Activated naive CD8-positive, alpha-beta T cell treated with anti-CD3 and anti-CD28 coated beads, Interleukin-2, amount 50 U/mL, for 24 hours (primary cell): Measurements from ENCODE around the gene ZNF197.
"Not testable (repeated sequence)": the region's sequence is repeated elsewhere in the genome, so short reads cannot be mapped to it uniquely, and the experiment has no call there.

ENCODE experiments used
- ATAC-seq: fragments of 150-1000 bp; cut with Tn5 transposase; one replicate; pipeline ENCODE4 v1.10.0; 2021
- DNase-seq: peaks from one replicate; pipeline ENCODE4 v3.0.0; 2021
- H3K27ac Mint-ChIP-seq: one replicate; pipeline ENCODE4 v1.8.0; 2021; ENCODE audit warnings: mild to moderate bottlenecking, mixed read lengths
- H3K27me3 Mint-ChIP-seq: one replicate; pipeline ENCODE4 v1.8.0; 2021; ENCODE audit warnings: mixed read lengths
- H3K36me3 Mint-ChIP-seq: one replicate; pipeline ENCODE4 v1.8.0; 2021; ENCODE audit warnings: low read depth, mixed read lengths
- H3K4me1 Mint-ChIP-seq: one replicate; pipeline ENCODE4 v1.8.0; 2021; ENCODE audit warnings: mixed read lengths
- H3K4me3 Mint-ChIP-seq: one replicate; pipeline ENCODE4 v1.8.0; 2021; ENCODE audit warnings: mild to moderate bottlenecking, moderate library complexity, mixed read lengths
- H3K9me3 Mint-ChIP-seq: one replicate; pipeline ENCODE4 v1.8.0; 2021; ENCODE audit warnings: mixed read lengths

Gene ZNF197

GRCh38 chr3:44624749-44625480 lies at the start of gene ZNF197:
ZNF197 (plus strand) TSS chr3:44625036; CDS start chr3:44629155, 4,119 bp downstream.
- ATAC-seq = peak; percentile 93

DNA sequence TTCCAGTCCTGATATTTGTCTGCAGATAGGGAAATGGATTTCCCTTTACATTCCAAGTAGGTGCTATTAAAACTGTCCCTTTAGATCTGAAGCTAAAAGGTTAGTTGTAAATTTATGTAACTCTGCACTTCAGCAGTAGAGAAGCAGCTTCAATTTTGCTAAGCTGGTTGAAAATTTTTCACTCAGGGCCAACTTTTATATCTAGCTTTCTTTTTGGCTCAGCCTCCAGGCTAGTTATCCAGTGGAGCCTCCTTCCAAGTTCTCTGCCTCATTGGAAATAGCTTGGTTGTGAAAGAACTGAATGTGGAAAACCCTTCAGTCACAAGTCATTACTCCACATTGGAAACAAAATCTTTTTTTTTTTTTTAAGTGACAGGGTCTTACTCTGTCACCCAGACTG lies 48.2 kb upstream of the ZNF197 start:
- DNase-seq (no peak), ATAC-seq (no peak)
- Mint-ChIP-seq H3K36me3 (peaks cover 42% of the 10 kb centered on the region), H3K4me1 (no peaks in the 10 kb centered on the region), H3K4me3 (no peak overlapping the region), H3K9me3 (peaks cover 30% of the 10 kb centered on the region), H3K27me3 (no peaks in the 10 kb centered on the region), H3K27ac (no peak overlapping the region)

More at GRCh38 chr3:44624749-44625480, at the start of gene ZNF197:
- Mint-ChIP-seq H3K27ac (peak within 1 kb of the TSS; percentile 73), H3K27me3 (no peaks in the 10 kb centered on the region), H3K9me3 (peaks cover 3% of the 10 kb centered on the region), H3K36me3 (peaks cover 13% of the 10 kb centered on the region), H3K4me1 (peaks cover 33% of the 10 kb centered on the region), H3K4me3 (peak within 1 kb of the TSS; percentile 88)
- DNase-seq = peak; percentile 69

DNA sequence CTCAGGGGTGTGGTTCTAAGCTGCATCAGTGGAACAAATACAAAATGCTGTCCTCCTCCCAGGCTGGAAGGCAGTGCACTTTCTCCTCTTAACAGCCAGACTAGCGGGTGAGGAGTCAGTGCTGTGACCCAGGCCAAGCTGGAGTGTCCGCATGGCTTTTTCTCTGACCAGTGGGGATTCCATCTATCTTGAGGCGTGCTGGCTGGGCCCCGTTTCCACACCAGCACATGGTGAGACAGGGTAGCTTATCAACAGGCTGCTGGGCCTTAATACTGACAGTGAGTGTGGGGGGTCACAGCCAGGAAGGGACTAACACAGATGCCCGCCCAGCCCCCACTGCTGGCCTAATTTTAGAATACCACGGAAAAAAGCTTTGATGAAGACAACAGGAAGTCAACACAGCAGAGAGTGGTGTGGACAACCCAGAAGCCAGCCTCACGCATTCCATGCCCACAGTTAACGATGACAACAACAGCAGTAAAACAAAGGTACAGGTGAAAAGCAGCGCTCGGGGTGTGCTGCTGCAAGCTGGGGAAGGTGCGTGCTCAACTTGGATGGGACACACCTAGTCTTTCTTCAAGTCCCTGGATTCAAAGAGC lies 47.4 kb upstream of the ZNF197 start:
- H3K27ac Mint-ChIP-seq, H3K4me1 Mint-ChIP-seq: not testable (repeated sequence)

GRCh38 chr3:44578316-44578715 lies 46.5 kb upstream of the ZNF197 start:
- not testable (repeated sequence) for H3K27ac Mint-ChIP-seq, H3K4me1 Mint-ChIP-seq, DNase-seq, H3K4me3 Mint-ChIP-seq, H3K27me3 Mint-ChIP-seq, ATAC-seq
- H3K36me3 Mint-ChIP-seq = peaks cover 32% of the 10 kb centered on the region
- peaks cover 30% of the 10 kb centered on the region for H3K9me3 Mint-ChIP-seq

More for the DNA sequence above, 47.4 kb upstream of the ZNF197 start:
- Mint-ChIP-seq H3K9me3 (peaks cover 32% of the 10 kb centered on the region), H3K36me3 (peaks cover 38% of the 10 kb centered on the region)
- DNase-seq, ATAC-seq, H3K27me3 Mint-ChIP-seq, H3K4me3 Mint-ChIP-seq: not testable (repeated sequence)

DNA sequence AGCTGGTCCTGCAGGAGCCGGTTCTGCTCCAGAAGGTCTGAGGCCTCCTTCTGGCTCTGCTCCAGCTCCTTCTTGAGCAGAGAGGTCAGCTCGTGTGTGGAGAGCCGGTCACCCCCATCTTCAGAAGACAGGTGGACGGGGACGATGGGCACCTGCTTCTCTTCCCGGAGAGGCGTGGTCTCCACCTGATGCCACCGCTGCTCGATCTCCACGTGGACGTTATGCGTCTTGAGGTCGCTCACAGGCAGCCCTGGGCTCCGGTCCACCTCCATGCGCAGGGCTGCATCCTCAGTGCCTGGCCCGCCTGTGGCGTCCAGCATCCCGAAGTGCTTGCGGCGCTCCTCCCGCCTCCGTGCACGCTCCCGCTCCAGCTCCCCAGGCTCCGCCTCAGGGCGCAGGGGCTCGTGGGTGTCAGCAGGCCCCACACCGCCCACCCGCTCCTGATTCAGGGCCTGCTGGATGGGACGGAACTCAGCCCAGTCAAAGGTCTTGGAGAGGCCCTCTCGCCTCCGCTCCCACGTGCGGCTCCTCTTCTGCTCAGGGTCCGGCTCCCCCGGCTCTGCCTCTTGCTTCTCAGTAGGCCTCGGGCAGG lies 45.8 kb upstream of the ZNF197 start:
- not testable (repeated sequence) for H3K27ac Mint-ChIP-seq, DNase-seq, ATAC-seq, H3K4me1 Mint-ChIP-seq, H3K4me3 Mint-ChIP-seq, H3K27me3 Mint-ChIP-seq
- H3K9me3 Mint-ChIP-seq = peaks cover 34% of the 10 kb centered on the region
- H3K36me3 Mint-ChIP-seq = peaks cover 29% of the 10 kb centered on the region

DNA sequence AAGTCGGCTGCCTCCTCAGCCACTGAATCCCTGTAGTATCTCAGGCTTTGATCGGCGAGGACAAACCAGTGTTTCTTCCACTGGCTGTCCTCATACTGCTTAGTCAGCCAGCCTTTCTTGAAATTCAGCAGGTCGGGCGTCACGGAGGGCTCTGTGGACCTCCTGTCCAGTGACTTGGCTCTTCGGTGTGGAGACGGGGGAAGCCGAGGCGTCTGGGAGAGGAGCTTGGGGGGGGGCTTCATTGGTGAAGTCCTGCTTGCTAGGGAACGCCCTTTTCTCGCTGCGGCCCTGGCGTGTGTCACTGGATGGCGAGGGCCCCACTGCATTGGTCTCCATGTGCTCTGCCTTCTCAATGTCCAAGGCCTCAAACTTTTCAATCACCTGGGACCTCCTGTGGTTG lies 45.1 kb upstream of the ZNF197 start:
- not testable (repeated sequence) for H3K4me1 Mint-ChIP-seq, DNase-seq, H3K27ac Mint-ChIP-seq, ATAC-seq, H3K4me3 Mint-ChIP-seq
- H3K27me3 Mint-ChIP-seq = peaks cover 10% of the 10 kb centered on the region
- H3K9me3 Mint-ChIP-seq = peaks cover 29% of the 10 kb centered on the region
- H3K36me3 Mint-ChIP-seq = peaks cover 27% of the 10 kb centered on the region

DNA sequence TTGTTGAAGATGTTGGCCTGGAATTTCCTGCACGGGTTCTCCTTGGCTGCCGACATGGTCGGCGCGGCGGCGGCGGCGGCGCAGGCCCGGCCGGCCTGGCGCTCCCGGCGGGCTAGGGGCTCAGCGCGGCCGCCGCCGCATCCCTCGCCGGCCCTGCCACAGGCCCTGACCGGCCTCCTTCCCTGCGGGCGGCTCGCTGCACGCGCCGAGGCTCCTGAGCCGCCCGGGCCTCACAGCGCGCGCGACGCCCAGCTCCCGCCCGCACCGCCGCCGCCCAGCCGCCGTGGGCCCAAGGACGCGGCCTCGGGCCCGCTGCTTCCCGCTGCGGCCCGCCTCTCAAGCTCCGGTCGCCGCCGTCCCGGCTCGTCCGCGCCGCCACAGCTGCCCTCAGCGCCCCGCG lies 43.9 kb upstream of the ZNF197 start:
- peaks cover 25% of the 10 kb centered on the region for H3K36me3 Mint-ChIP-seq
- H3K27ac Mint-ChIP-seq, ATAC-seq, DNase-seq, H3K4me3 Mint-ChIP-seq: not testable (repeated sequence)
- peaks cover 10% of the 10 kb centered on the region for H3K4me1 Mint-ChIP-seq
- peaks cover 22% of the 10 kb centered on the region for H3K27me3 Mint-ChIP-seq
- H3K9me3 Mint-ChIP-seq = peaks cover 25% of the 10 kb centered on the region

DNA sequence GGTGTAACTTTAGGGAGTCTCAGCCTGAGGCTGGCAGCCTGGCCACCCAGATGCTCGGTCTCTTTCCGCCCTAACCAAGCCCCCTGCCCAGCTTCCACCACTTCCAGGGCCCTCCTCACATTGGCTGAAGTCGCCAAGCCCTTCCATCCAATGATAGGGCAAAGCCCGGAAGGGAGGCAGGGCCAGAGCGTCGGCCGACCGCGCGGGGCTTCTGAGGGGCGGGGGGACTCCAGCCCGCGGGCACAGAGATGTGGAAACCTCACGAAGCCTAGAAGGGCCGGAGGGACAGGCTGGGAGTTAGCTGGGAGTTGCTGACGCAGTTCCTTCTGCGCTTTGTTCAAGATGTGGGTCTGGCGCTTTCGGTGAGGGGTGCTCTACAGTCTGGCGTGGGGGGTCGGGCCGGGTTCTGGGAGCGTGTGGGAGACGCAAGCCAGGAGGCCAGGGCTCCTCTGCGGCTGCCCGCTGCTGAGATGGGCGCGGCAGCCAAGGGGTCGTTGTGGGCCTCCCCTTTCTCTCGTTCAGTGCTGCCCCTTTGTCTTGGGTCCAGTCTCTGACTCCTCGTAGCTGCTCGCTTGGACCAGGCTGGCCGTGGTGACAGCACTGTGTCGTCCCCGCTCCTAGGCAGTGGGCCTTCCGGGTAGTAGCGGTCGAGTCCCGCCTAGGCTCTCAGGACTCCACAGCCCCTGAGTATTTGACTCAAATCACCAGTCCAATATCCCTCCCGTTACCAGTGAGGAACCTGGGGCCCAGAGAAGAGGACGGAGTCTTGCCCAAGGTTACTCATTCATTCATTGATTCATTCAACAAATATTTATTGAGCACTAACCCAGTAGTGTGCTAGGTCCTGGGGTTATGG lies 40.0 kb upstream of the ZNF197 start, which contains the start of gene ZNF660:
Gene ZNF660 (plus strand): TSS at position 319 of the 856 bp plus-strand sequence. CDS start 9,230 bp downstream, outside the sequence.
- peak; percentile 11 for DNase-seq
- Mint-ChIP-seq H3K9me3 (peaks cover 38% of the 10 kb centered on the region), H3K4me3 (peak within 1 kb of the TSS; percentile 58), H3K27ac (no peak within 1 kb of the TSS), H3K36me3 (peaks cover 20% of the 10 kb centered on the region), H3K4me1 (peaks cover 10% of the 10 kb centered on the region), H3K27me3 (peaks cover 38% of the 10 kb centered on the region)
- peak; percentile 65 for ATAC-seq

DNA sequence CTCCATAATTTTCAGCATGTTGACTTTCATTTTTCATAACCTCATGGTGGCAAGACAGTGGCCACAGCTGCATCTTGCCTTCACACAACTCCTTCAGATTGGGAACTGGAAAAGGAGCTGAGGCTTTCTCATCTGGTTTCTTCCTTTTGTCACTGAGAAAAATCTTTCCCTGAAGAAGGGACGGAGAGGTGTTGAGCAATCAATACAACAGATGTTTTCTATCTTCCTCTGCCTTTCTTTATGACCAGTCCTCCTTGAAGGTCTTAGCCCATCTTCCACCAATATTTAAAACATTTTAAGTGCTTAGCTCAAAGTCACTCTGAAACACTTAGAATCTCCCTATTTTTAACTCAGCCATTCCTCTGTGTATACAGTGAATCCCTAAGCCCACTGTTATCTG lies 28.2 kb upstream of the ZNF197 start:
- Mint-ChIP-seq H3K9me3 (peaks cover 33% of the 10 kb centered on the region), H3K4me1 (no peaks in the 10 kb centered on the region), H3K27me3 (peaks cover under 1% of the 10 kb centered on the region), H3K27ac (no peak overlapping the region), H3K36me3 (peaks cover 20% of the 10 kb centered on the region), H3K4me3 (no peak overlapping the region)
- DNase-seq (no peak), ATAC-seq (no peak)

DNA sequence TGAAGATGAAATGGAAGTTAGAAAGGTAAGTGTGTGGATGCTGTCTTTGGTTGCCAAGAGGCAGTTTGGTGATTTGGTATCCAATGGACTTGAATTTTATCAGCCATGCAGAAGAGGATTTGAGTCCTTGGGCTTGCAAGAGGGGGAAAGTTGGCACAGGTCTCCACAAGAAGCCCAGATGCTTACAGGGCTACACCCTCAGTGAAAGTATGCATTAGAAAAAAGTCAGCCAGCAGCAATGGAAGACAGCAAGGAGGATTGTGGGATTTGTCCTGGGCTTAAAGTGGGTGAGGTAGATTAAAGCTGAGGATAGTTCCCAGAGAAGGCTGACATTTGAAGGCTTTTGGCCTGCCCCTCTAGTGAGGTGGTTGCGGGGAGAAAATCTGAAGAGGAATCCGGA lies 23.1 kb upstream of the ZNF197 start:
- peaks cover 4% of the 10 kb centered on the region for H3K27me3 Mint-ChIP-seq
- no peak overlapping the region for H3K27ac Mint-ChIP-seq
- ATAC-seq (no peak), DNase-seq (no peak)
- no peak overlapping the region for H3K4me3 Mint-ChIP-seq
- H3K36me3 Mint-ChIP-seq = peaks cover 7% of the 10 kb centered on the region
- peaks cover 9% of the 10 kb centered on the region for H3K9me3 Mint-ChIP-seq
- H3K4me1 Mint-ChIP-seq = no peaks in the 10 kb centered on the region

DNA sequence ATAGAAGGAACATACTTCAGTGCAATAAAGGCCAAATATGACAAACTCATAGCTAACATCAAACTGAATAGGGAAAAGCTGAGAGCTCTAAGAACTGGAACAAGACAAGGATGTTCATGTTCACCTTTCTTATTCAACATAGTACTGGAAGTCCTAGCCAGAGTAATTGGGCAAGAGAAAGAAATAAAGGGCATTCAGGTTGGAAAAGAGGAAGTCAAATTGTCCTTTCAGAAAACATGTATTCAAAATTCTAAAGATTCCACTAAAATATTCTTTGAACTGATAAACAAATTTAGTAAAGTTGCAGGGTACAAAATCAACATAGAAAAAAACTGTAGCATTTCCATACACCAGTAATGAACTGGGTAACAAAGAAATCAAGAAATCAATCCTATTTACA lies 12.2 kb upstream of the ZNF197 start:
- Mint-ChIP-seq H3K4me1 (no peaks in the 10 kb centered on the region), H3K9me3 (peaks cover 4% of the 10 kb centered on the region), H3K27ac (no peak overlapping the region), H3K27me3 (peaks cover 2% of the 10 kb centered on the region), H3K36me3 (peaks cover 5% of the 10 kb centered on the region), H3K4me3 (no peak overlapping the region)
- ATAC-seq (no peak), DNase-seq (no peak)

GRCh38 chr3:44628716-44629115 lies 3.9 kb downstream of the ZNF197 start:
- ATAC-seq (no peak), DNase-seq (no peak)
- Mint-ChIP-seq H3K27me3 (no peaks in the 10 kb centered on the region), H3K36me3 (peaks cover 42% of the 10 kb centered on the region), H3K4me1 (peaks cover 33% of the 10 kb centered on the region), H3K27ac (no peak overlapping the region), H3K9me3 (peaks cover 3% of the 10 kb centered on the region), H3K4me3 (no peak overlapping the region)

DNA sequence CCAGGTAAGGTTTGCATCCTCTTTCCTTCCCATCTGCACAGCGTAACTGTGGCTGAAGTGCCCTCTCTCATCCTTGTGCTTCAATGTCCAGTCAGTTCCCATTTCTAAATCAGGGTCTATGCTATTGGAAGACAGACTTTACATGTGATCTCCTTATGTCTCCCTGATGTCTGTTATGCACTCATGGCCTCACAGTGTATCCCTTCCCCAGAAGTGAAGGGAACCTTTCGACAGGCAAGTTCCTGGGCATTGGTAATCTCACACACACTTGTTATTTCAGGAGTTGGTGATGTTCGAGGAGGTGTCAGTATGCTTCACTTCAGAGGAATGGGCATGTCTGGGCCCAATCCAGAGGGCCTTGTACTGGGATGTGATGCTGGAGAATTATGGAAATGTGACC lies 7.4 kb downstream of the ZNF197 start:
- no peak overlapping the region for H3K4me3 Mint-ChIP-seq
- peaks cover 73% of the 10 kb centered on the region for H3K36me3 Mint-ChIP-seq
- H3K4me1 Mint-ChIP-seq = peaks cover 11% of the 10 kb centered on the region
- DNase-seq (no peak), ATAC-seq (no peak)
- H3K27me3 Mint-ChIP-seq = no peaks in the 10 kb centered on the region
- peaks cover 16% of the 10 kb centered on the region for H3K9me3 Mint-ChIP-seq
- H3K27ac Mint-ChIP-seq = no peak overlapping the region

DNA sequence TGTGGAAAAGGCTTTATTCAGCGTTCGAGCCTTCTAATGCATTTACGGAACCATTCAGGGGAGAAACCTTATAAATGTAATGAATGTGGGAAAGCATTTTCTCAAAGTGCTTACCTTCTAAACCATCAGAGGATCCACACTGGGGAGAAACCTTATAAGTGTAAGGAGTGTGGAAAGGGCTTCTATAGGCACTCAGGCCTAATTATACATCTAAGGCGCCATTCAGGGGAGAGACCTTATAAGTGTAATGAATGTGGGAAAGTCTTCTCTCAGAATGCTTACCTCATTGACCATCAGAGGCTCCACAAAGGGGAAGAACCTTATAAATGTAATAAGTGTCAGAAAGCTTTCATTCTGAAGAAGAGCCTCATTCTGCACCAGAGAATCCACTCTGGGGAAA lies 17.5 kb downstream of the ZNF197 start:
- no peak overlapping the region for H3K4me3 Mint-ChIP-seq
- ATAC-seq = no peak
- no peaks in the 10 kb centered on the region for H3K27me3 Mint-ChIP-seq
- H3K9me3 Mint-ChIP-seq = peaks cover 72% of the 10 kb centered on the region
- DNase-seq = no peak
- H3K4me1 Mint-ChIP-seq = no peaks in the 10 kb centered on the region
- H3K27ac Mint-ChIP-seq = no peak overlapping the region
- H3K36me3 Mint-ChIP-seq = peaks cover 76% of the 10 kb centered on the region
